HEK293 (cell line): ENCODE measurements around the gene RPUSD1.

ENCODE experiments used
- AEBP2 ChIP-seq: fragments of 450-650 bp; formaldehyde crosslinking; IDR thresholded peaks from 2 replicates; pipeline ENCODE4 v1.5.1; 2016; ENCODE audit warnings: missing biosample characterization, missing genetic modification characterization, borderline replicate concordance
- BCL6B ChIP-seq: fragments of 450-650 bp; formaldehyde crosslinking; IDR thresholded peaks from 2 replicates; pipeline ENCODE4 v1.5.1; 2017; ENCODE audit warnings: missing biosample characterization, missing genetic modification characterization
- ELK4 ChIP-seq: IDR thresholded peaks from 2 replicates; pipeline ENCODE4 v1.6.1; 2011; ENCODE audit warnings: mild to moderate bottlenecking, low read depth, low read length, borderline replicate concordance
- GLIS1 ChIP-seq: fragments of 450-650 bp; formaldehyde crosslinking; IDR thresholded peaks from 2 replicates; pipeline ENCODE4 v1.5.1; 2016; ENCODE audit warnings: missing biosample characterization, missing genetic modification characterization
- IKZF3 ChIP-seq: fragments of 450-650 bp; IDR thresholded peaks from 2 replicates; pipeline ENCODE4 v1.5.0; 2018; ENCODE audit warnings: missing biosample characterization, mild to moderate bottlenecking, missing genetic modification characterization, moderate library complexity
- OSR2 ChIP-seq: fragments of 450-650 bp; formaldehyde crosslinking; IDR thresholded peaks from 2 replicates; pipeline ENCODE4 v1.5.1; 2016; ENCODE audit warnings: missing biosample characterization, missing genetic modification characterization
- OVOL3 ChIP-seq: fragments of 450-650 bp; formaldehyde crosslinking; IDR thresholded peaks from 2 replicates; pipeline ENCODE4 v1.5.1; 2016; ENCODE audit warnings: missing biosample characterization, missing genetic modification characterization
- PATZ1 ChIP-seq: fragments of 450-650 bp; formaldehyde crosslinking; IDR thresholded peaks from 2 replicates; pipeline ENCODE4 v1.5.1; 2016; ENCODE audit warnings: missing biosample characterization, missing genetic modification characterization
- SP2 ChIP-seq: fragments of 450-650 bp; formaldehyde crosslinking; IDR thresholded peaks from 2 replicates; pipeline ENCODE4 v1.5.1; 2016; ENCODE audit warnings: missing biosample characterization, missing genetic modification characterization
- ZBTB44 ChIP-seq: fragments of 450-650 bp; IDR thresholded peaks from 2 replicates; pipeline ENCODE4 v1.5.1; 2018; ENCODE audit warnings: missing biosample characterization, mild to moderate bottlenecking, missing genetic modification characterization
- ZBTB49 ChIP-seq: fragments of 450-650 bp; formaldehyde crosslinking; IDR thresholded peaks from 2 replicates; pipeline ENCODE4 v1.5.1; 2016; ENCODE audit warnings: missing biosample characterization, missing genetic modification characterization, low read depth
- ZFP3 ChIP-seq: fragments of 450-650 bp; formaldehyde crosslinking; IDR thresholded peaks from 2 replicates; pipeline ENCODE4 v1.5.1; 2016; ENCODE audit warnings: low read depth, missing biosample characterization, missing genetic modification characterization
- ZFP69B ChIP-seq: fragments of 450-650 bp; formaldehyde crosslinking; IDR thresholded peaks from 2 replicates; pipeline ENCODE4 v1.5.1; 2016; ENCODE audit warnings: missing biosample characterization, missing genetic modification characterization
- ZNF138 ChIP-seq: fragments of 450-650 bp; formaldehyde crosslinking; IDR thresholded peaks from 2 replicates; pipeline ENCODE4 v1.5.1; 2016; ENCODE audit warnings: missing biosample characterization, missing genetic modification characterization, borderline replicate concordance
- ZNF23 ChIP-seq: fragments of 450-650 bp; formaldehyde crosslinking; IDR thresholded peaks from 2 replicates; pipeline ENCODE4 v1.5.1; 2016; ENCODE audit warnings: missing biosample characterization, missing genetic modification characterization, borderline replicate concordance
- ZNF324 ChIP-seq: fragments of 450-650 bp; formaldehyde crosslinking; IDR thresholded peaks from 2 replicates; pipeline ENCODE4 v1.5.1; 2016; ENCODE audit warnings: missing biosample characterization, missing genetic modification characterization
- ZNF354C ChIP-seq: fragments of 450-650 bp; formaldehyde crosslinking; IDR thresholded peaks from 2 replicates; pipeline ENCODE4 v1.5.1; 2016; ENCODE audit warnings: missing biosample characterization, missing genetic modification characterization, low read depth, borderline replicate concordance
- ZNF37A ChIP-seq: fragments of 450-650 bp; IDR thresholded peaks from 2 replicates; pipeline ENCODE4 v1.5.1; 2018; ENCODE audit warnings: missing biosample characterization, missing genetic modification characterization
- ZNF394 ChIP-seq: fragments of 450-650 bp; formaldehyde crosslinking; IDR thresholded peaks from 2 replicates; pipeline ENCODE4 v1.5.1; 2016; ENCODE audit warnings: missing biosample characterization, missing genetic modification characterization, mild to moderate bottlenecking, moderate library complexity, borderline replicate concordance
- ZNF426 ChIP-seq: fragments of 450-650 bp; formaldehyde crosslinking; IDR thresholded peaks from 2 replicates; pipeline ENCODE4 v1.5.1; 2017; ENCODE audit warnings: missing biosample characterization, missing genetic modification characterization, mild to moderate bottlenecking, inconsistent platforms, moderate library complexity
- ZNF501 ChIP-seq: fragments of 450-650 bp; formaldehyde crosslinking; IDR thresholded peaks from 2 replicates; pipeline ENCODE4 v1.5.1; 2016; ENCODE audit warnings: missing biosample characterization, missing genetic modification characterization
- ZNF529 ChIP-seq: fragments of 450-650 bp; formaldehyde crosslinking; IDR thresholded peaks from 2 replicates; pipeline ENCODE4 v1.5.1; 2017; ENCODE audit warnings: missing genetic modification characterization, missing biosample characterization; ENCODE audit not compliant: insufficient replicate concordance
- ZNF549 ChIP-seq: fragments of 450-650 bp; IDR thresholded peaks from 2 replicates; pipeline ENCODE4 v1.5.1; 2018; ENCODE audit warnings: missing biosample characterization, missing genetic modification characterization, mild to moderate bottlenecking, inconsistent platforms, moderate library complexity
- ZNF561 ChIP-seq: fragments of 450-650 bp; IDR thresholded peaks from 2 replicates; pipeline ENCODE4 v1.5.1; 2018; ENCODE audit warnings: missing biosample characterization, missing genetic modification characterization, borderline replicate concordance
- ZNF585B ChIP-seq: fragments of 450-650 bp; formaldehyde crosslinking; IDR thresholded peaks from 2 replicates; pipeline ENCODE4 v1.5.1; 2016; ENCODE audit warnings: missing biosample characterization, missing genetic modification characterization
- ZNF785 ChIP-seq: fragments of 450-650 bp; formaldehyde crosslinking; IDR thresholded peaks from 2 replicates; pipeline ENCODE4 v1.5.1; 2016; ENCODE audit warnings: missing biosample characterization, missing genetic modification characterization
- ZNF791 ChIP-seq: fragments of 450-650 bp; formaldehyde crosslinking; IDR thresholded peaks from 2 replicates; pipeline ENCODE4 v1.5.1; 2016; ENCODE audit warnings: missing biosample characterization, missing genetic modification characterization
- ZSCAN18 ChIP-seq: fragments of 450-650 bp; formaldehyde crosslinking; IDR thresholded peaks from 2 replicates; pipeline ENCODE4 v1.5.1; 2016; ENCODE audit warnings: missing biosample characterization, missing genetic modification characterization

Gene RPUSD1

GRCh38 chr16:807347-808084, 19.3 kb upstream of the RPUSD1 start (continued):
- TF ChIP-seq ZNF324 (tag by site-specific recombination) = 0 out of 2 replicates have a peak, but pooled peaks have one; percentile 69
- no peak for TF ChIP-seq ZBTB49
- no peak for TF ChIP-seq ZSCAN18
- TF ChIP-seq ZNF138 (tag by site-specific recombination) = no peak
- TF ChIP-seq ZNF23 (tag by site-specific recombination) = no peak
- TF ChIP-seq ZNF426 (tag by site-specific recombination) = no peak
- no peak for TF ChIP-seq ZNF37A (tag by site-specific recombination)
- no peak for TF ChIP-seq ZNF585B (tag by site-specific recombination)
- TF ChIP-seq ELK4 = no peak
- 0 out of 2 replicates have a peak, but pooled peaks have one; percentile 7 for TF ChIP-seq ZBTB44
- TF ChIP-seq ZNF529 (tag by site-specific recombination) = no peak
- TF ChIP-seq PATZ1 (tag by site-specific recombination) = no peak
- TF ChIP-seq OSR2 = no peak
- no peak for TF ChIP-seq ZNF354C (tag by site-specific recombination)
- TF ChIP-seq SP2 (tag by site-specific recombination) = peak; percentile 86
- TF ChIP-seq ZNF785 (tag by site-specific recombination) = no peak
- TF ChIP-seq ZNF501 (tag by site-specific recombination) = no peak
- no peak for TF ChIP-seq BCL6B (tag by site-specific recombination)
- TF ChIP-seq IKZF3 (tag by site-specific recombination) = 0 out of 2 replicates have a peak, but pooled peaks have one; percentile 15
- TF ChIP-seq ZNF394 = no peak; the same call in 1 of the 2 replicates
- TF ChIP-seq ZNF561 (tag by site-specific recombination) = peak; percentile 60; the same call in 1 of the 2 replicates
- peak; percentile 49 for TF ChIP-seq GLIS1 (tag by site-specific recombination)
- TF ChIP-seq AEBP2 (tag by site-specific recombination) = no peak
- TF ChIP-seq OVOL3 = no peak
- no peak for TF ChIP-seq ZNF791 (tag by site-specific recombination)
- TF ChIP-seq ZNF549 = no peak
- TF ChIP-seq ZFP3 = no peak
- TF ChIP-seq ZFP69B (tag by site-specific recombination) = no peak; the same call in 1 of the 2 replicates
